OCI-LY3 (cell line): ENCODE data around the gene IFRD2.

Experiments
- EZH2phosphoT487 ChIP-seq: fragments of 200-600 bp; shearing (Covaris generic); IDR thresholded peaks from 2 replicates; pipeline ENCODE4 v1.6.1; 2018; ENCODE audit warnings: antibody characterized with exemption, mixed run types, low read depth
- TF ChIP-seq, protein P1 (sequence below): fragments of 200-600, 300-600 bp; sonication (generic); IDR thresholded peaks from 2 replicates; pipeline ENCODE4 v1.5.1; 2014; ENCODE audit warnings: antibody characterized with exemption, low read length, low read depth

DNA sequence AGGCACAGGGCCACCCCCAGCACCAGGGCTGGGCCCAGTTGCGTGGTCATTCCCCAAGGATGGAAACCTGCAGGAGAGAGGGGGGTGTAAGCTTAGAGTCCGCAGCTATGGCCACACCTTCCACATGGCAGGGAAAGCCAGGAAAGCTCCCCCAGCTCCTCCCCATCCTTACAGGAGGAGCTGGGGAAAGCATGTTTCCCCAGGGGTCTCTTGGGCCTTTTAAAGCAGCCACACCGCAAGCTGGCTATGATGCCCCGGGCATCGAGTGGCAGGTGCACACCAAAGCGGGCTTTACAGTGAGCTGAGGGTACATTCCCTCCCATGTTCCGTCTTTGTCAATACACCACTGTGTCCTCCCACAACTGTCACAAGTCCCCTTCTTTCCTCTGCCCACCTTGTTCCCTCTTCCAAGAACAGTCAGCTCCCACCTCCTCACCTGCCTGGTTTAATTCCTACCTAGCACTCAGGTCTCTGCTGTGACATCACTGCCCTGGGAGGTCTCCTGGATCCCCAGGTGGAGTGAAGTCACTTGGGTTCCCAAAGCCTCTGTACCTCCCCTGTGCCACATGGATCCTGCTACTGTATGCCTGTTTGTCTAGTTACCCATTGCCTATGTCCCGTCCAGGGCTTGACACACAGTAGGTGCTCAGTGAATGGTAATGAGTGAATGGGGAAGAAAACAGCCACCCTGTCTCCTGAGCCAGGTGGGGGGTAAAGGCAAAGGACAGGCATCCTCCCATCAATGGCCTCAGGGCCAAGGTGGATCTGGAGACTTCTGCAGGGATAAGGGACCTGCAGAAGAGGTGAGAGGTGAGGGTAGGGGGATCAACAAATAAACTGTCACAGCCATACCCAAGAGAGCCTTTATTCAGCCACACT lies 3.6 kb upstream of the IFRD2 start:
- TF ChIP-seq, protein P1, sequence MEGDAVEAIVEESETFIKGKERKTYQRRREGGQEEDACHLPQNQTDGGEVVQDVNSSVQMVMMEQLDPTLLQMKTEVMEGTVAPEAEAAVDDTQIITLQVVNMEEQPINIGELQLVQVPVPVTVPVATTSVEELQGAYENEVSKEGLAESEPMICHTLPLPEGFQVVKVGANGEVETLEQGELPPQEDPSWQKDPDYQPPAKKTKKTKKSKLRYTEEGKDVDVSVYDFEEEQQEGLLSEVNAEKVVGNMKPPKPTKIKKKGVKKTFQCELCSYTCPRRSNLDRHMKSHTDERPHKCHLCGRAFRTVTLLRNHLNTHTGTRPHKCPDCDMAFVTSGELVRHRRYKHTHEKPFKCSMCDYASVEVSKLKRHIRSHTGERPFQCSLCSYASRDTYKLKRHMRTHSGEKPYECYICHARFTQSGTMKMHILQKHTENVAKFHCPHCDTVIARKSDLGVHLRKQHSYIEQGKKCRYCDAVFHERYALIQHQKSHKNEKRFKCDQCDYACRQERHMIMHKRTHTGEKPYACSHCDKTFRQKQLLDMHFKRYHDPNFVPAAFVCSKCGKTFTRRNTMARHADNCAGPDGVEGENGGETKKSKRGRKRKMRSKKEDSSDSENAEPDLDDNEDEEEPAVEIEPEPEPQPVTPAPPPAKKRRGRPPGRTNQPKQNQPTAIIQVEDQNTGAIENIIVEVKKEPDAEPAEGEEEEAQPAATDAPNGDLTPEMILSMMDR: no peak
- TF ChIP-seq EZH2phosphoT487: no peak
